ENCODE results near the gene BAZ1B.
"Not testable (repeated sequence)": the region's sequence is repeated elsewhere in the genome, so short reads cannot be mapped to it uniquely, and the experiment has no call there.

BAZ1B gene

GRCh38 chr7:73541722-73542121 is 19.6 kb upstream of the BAZ1B start:
- DNase-seq = no peak

GRCh38 chr7:73539709-73540108 is 17.6 kb upstream of the BAZ1B start:
- DNase-seq = no peak

GRCh38 chr7:73538510-73538909 is 16.4 kb upstream of the BAZ1B start:
- DNase-seq = not testable (repeated sequence)

- DNase-seq = no peak
Observed at GRCh38 chr7:73537051-73537450, 15.0 kb upstream of the BAZ1B start.

GRCh38 chr7:73536479-73536878 is 14.4 kb upstream of the BAZ1B start:
- DNase-seq = no peak

- not testable (repeated sequence) for DNase-seq
Observed at GRCh38 chr7:73535918-73536317, 13.8 kb upstream of the BAZ1B start.

GRCh38 chr7:73533742-73534141 is 11.6 kb upstream of the BAZ1B start:
- no peak for DNase-seq

GRCh38 chr7:73532224-73532623 is 10.1 kb upstream of the BAZ1B start:
- no peak for DNase-seq

- DNase-seq = peak; percentile 51
Observed at GRCh38 chr7:73530800-73531199, 8.7 kb upstream of the BAZ1B start.

GRCh38 chr7:73526896-73527821 is 5.1 kb upstream of the BAZ1B start:
- DNase-seq = peak; percentile 55

GRCh38 chr7:73526158-73526494 is 4.0 kb upstream of the BAZ1B start:
- not testable (repeated sequence) for DNase-seq

GRCh38 chr7:73521636-73522104 is 423 bp downstream of the BAZ1B start:
- DNase-seq = peak; percentile 76

GRCh38 chr7:73520673-73521635 is 1.1 kb downstream of the BAZ1B start:
- DNase-seq = peak; percentile 43

GRCh38 chr7:73519867-73520672 is 2.0 kb downstream of the BAZ1B start:
- DNase-seq = peak; percentile 73

GRCh38 chr7:73518470-73518869 is 3.6 kb downstream of the BAZ1B start:
- no peak for DNase-seq

- DNase-seq = no peak
Observed at GRCh38 chr7:73517241-73517995, 4.7 kb downstream of the BAZ1B start.

GRCh38 chr7:73515178-73515577 is 6.9 kb downstream of the BAZ1B start:
- peak; percentile 41 for DNase-seq

GRCh38 chr7:73512018-73512780 is 9.9 kb downstream of the BAZ1B start:
- peak; percentile 23 for DNase-seq

GRCh38 chr7:73509463-73509862 is 12.6 kb downstream of the BAZ1B start:
- no peak for DNase-seq

- no peak for DNase-seq
Observed at GRCh38 chr7:73507556-73507955, 14.5 kb downstream of the BAZ1B start.

GRCh38 chr7:73504920-73505319 is 17.2 kb downstream of the BAZ1B start:
- DNase-seq = no peak
